ENCODE measurements around the gene CHFR.
"Not testable (repeated sequence)": the region's sequence is repeated elsewhere in the genome, so short reads cannot be mapped to it uniquely, and the experiment has no call there.

CHFR gene

GRCh38 chr12:132809391-132809790 lies 78.0 kb downstream of the CHFR start:
- not testable (repeated sequence) for DNase-seq (ENCODE audit: low spot score)

DNA sequence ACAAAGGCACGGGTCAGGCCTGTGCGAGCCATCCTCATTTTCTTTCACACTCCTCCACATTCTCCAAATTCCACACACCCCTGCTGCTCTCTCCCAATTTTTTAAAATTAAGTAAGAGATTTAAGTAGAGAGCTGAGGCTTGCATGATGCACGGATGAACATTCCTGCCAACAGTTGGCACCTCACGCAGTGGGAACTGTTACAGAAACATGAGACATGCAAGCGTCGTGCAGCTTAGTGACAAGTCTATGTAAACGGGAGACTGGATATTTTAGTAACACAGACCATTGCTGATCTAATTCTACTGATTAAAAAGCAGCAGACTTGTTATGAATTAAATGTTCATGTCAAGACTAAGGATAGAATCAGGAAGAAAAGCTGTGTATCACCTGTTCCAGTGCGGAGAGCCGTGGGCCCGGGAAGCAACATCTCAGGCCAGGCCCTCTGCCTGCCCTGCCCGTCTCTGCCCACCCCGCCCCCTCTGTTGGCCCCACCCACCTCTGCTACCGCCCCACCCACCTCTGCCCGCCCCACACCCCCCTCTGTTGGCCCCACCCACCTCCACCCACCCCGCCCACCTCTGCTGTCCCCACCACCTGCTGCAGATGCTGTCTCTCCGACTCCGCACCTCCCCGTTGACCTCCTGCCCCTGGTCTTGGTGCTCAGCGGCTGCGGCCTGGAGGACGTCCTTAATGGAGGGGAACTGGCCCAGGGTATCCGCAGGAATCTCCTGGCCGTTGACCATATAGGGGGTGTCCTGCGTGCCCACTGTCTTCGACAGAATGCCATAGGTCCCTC lies 79.9 kb downstream of the CHFR start:
- no peak for DNase-seq (ENCODE audit: low spot score)

GRCh38 chr12:132806857-132807256 lies 80.5 kb downstream of the CHFR start:
- no peak for DNase-seq (ENCODE audit: low spot score)

DNA sequence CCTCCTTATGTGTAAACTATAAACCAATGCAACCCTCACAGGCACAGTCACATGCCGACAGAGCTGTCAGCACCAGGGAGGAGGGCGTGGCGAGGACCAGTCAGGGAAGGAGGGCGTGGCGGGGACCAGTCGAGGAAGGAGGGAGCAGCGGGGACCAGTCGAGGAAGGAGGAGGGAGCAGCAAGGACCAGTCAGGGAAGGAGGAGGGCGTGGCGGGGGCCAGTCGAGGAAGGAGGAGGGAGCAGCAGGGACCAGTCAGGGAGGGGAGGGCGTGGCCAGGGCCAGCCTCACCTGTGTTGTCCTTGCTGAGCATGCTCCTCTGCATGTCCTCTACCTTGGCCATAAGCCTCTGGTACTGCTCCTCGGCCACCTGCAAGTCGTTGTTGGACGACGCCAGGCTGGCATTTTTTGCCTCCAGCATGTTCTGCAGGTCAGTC lies 83.0 kb downstream of the CHFR start:
- DNase-seq (ENCODE audit: low spot score), result no peak

DNA sequence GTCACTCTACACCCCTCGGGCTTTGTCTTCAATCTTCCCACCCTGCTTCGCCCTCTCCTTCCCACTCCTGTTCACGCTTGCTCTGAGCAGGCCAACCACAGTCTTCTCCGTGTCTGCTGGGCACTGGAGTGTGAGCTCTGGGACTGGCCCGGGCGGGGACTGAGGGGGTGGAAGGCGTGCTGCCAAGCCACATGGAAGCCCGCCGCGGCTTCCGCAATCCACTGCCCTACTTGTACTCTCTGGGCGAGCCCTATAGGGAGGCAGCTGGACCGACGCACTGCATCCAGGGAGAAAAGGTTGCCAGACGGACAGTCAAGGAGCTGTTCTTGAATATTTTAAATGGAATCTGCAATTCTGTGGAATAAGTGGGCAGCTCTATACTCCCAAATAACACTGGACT lies 83.5 kb downstream of the CHFR start:
- no peak for DNase-seq (ENCODE audit: low spot score)

- DNase-seq (ENCODE audit: low spot score), result no peak
These were observed 84.3 kb downstream of the CHFR start for GRCh38 chr12:132803125-132803524.

DNA sequence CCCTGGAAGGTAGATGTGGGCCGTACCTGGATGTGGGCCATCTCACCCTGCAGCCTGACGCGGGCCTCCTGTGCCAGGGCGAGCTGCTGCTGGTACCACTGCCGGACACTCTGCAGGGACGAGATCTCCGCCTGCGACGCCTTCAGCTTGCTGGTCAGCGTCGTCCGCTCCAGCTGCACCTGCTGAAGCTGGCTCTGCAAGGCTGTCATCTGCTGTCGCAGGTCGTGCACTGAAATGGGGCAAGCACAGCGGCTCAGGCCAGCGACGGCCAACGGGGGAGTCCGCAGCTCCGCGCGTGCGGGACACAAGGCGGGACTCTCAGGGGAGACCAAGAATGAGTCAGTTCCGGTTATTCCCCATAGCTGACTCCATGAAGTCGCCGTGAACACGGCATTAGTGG lies 85.7 kb downstream of the CHFR start:
- no peak for DNase-seq (ENCODE audit: low spot score)

GRCh38 chr12:132798836-132799235 lies 88.6 kb downstream of the CHFR start:
- no peak for DNase-seq (ENCODE audit: low spot score)

GRCh38 chr12:132797820-132798570 lies 89.4 kb downstream of the CHFR start:
- no peak for DNase-seq (ENCODE audit: low spot score)

GRCh38 chr12:132795847-132796246 lies 91.6 kb downstream of the CHFR start:
- DNase-seq (ENCODE audit: low spot score), result no peak

GRCh38 chr12:132791940-132792339 lies 95.5 kb downstream of the CHFR start:
- not testable (repeated sequence) for DNase-seq (ENCODE audit: low spot score)

GRCh38 chr12:132789099-132789471 lies 98.3 kb downstream of the CHFR start:
- DNase-seq (ENCODE audit: low spot score), result no peak

GRCh38 chr12:132788375-132789098 lies 98.9 kb downstream of the CHFR start:
- DNase-seq (ENCODE audit: low spot score), result no peak

DNA sequence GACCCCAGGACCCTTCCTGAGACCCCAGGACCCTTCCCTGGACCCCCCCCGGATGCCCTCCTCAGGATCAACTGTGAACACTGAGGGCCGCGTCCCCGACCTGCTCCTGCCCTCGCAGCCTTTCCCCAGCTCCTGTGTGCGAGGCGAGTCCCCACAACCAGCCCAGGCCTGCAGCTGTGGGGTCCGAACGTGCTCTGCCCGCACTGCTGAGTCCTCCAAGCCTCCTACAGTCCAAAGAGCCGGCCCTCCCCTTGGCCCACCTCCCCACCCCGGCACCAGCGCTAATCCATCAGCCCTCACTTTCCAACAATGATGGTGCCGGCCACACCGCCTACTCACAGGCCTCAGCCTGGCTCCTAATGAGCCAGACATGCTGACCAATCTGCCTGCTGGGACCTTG lies 99.5 kb downstream of the CHFR start:
- DNase-seq (ENCODE audit: low spot score), result no peak

GRCh38 chr12:132786192-132786591 lies 101.2 kb downstream of the CHFR start:
- no peak for DNase-seq (ENCODE audit: low spot score)

DNA sequence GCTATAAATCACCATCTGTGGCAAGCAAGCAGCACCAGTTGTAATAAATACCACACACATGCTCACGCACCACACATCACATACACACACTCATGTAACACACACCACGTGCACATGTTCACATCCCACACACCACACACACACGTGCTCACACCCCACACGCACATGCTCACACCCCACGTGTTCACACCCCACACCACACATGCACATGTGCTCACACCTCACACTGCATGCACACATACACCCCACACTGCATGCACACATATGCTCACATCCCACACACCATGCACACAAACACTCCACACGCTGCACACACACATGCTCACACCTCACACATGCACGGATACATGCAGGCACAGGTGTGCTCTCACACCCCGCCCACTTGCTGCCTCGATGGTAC lies 102.8 kb downstream of the CHFR start:
- no peak for DNase-seq (ENCODE audit: low spot score)

- DNase-seq (ENCODE audit: low spot score), result no peak
These were observed 103.4 kb downstream of the CHFR start for GRCh38 chr12:132783917-132784531.

Data from ecto neural progenitor cell (in vitro differentiated cells).